GM23338 (cell line): ENCODE results near the gene CASQ1.

Experiments used
- EZH2phosphoT487 ChIP-seq: fragments of 200-600 bp; sonication (generic); IDR thresholded peaks from one replicate; pipeline ENCODE4 v1.8.1; 2018; ENCODE audit warnings: antibody characterized with exemption; ENCODE audit not compliant: unreplicated experiment
- POLR2AphosphoS5 ChIP-seq: IDR thresholded peaks from 2 replicates; pipeline ENCODE4 v1.6.1; 2016; ENCODE audit warnings: antibody characterized with exemption, low read depth
- ZNF114 ChIP-seq: fragments of 250-450 bp; sonication (Bioruptor Pico); IDR thresholded peaks from 2 replicates; pipeline ENCODE4 v1.5.0; 2020; ENCODE audit warnings: mild to moderate bottlenecking, moderate library complexity
- TF ChIP-seq, protein P1 (sequence below), 2 experiments: fragments of 200-600 bp in 1 of 2; sonication (generic) in 1 of 2; conservative IDR thresholded peaks; 2 replicates each; pipeline versions ENCODE4 v1.5.1 to v1.6.1; 2016 to 2017; ENCODE audit warnings: antibody characterized with exemption in 2 of 2, low read depth in 2 of 2, mild to moderate bottlenecking in 2 of 2, moderate library complexity in 1 of 2

DNA sequence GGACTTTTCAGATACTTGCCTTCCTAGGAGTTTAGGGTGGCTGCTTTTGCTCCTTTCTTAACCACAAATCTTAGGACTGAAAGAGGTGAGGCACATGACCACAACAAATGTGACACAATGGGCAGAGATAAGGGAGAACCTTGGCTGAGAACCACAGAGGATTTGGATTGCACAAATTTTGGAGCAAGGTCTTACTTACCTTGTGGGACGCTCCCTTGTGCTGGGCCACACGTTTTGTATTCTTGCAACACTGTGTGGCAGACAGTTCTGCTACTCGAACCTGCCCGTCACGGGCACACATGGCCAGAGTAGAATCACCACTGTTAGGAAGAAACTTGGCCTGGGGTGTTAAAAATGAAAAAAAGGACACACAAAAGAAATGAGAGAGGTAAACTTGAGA, 48.0 kb downstream of the CASQ1 start:
- TF ChIP-seq, protein P1, sequence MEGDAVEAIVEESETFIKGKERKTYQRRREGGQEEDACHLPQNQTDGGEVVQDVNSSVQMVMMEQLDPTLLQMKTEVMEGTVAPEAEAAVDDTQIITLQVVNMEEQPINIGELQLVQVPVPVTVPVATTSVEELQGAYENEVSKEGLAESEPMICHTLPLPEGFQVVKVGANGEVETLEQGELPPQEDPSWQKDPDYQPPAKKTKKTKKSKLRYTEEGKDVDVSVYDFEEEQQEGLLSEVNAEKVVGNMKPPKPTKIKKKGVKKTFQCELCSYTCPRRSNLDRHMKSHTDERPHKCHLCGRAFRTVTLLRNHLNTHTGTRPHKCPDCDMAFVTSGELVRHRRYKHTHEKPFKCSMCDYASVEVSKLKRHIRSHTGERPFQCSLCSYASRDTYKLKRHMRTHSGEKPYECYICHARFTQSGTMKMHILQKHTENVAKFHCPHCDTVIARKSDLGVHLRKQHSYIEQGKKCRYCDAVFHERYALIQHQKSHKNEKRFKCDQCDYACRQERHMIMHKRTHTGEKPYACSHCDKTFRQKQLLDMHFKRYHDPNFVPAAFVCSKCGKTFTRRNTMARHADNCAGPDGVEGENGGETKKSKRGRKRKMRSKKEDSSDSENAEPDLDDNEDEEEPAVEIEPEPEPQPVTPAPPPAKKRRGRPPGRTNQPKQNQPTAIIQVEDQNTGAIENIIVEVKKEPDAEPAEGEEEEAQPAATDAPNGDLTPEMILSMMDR (conservative IDR thresholded peaks at IDR 0.05; ENCODE audit: low read depth in 2 of 2), result no peak
- TF ChIP-seq EZH2phosphoT487, result no peak
- TF ChIP-seq ZNF114 (CRISPR knock-in tag), result no peak
- TF ChIP-seq POLR2AphosphoS5, result no peak
